Esophagus muscularis mucosa (tissue), 4 donors: ENCODE results near the gene GJC2.

Source experiments
- CTCF ChIP-seq, 3 experiments: fragments of 200-600 bp in 2 of 3; fragments of 450-650 bp in 1 of 3; sonication (generic) in 2 of 3; IDR thresholded peaks; one replicate each; pipeline ENCODE4 v1.5.1; 2017 to 2019; ENCODE audit warnings: antibody characterized with exemption in 3 of 3, mild to moderate bottlenecking in 2 of 3, moderate library complexity in 1 of 3
- EP300 ChIP-seq: sonication (generic); formaldehyde crosslinking; IDR thresholded peaks from one replicate; pipeline ENCODE4 v1.6.1; 2017; ENCODE audit warnings: antibody characterized with exemption
- POLR2A ChIP-seq: fragments of 450-650 bp; IDR thresholded peaks from one replicate; pipeline ENCODE4 v1.6.1; 2017; ENCODE audit warnings: antibody characterized with exemption, moderate library complexity, mild to moderate bottlenecking, low read depth
- POLR2AphosphoS5 ChIP-seq, 2 donors: sonication (generic); formaldehyde crosslinking; IDR thresholded peaks; one replicate each; pipeline ENCODE4 v1.6.1; 2017; ENCODE audit warnings: antibody characterized with exemption in 2 of 2

- TF ChIP-seq CTCF (IDR thresholded peaks at IDR 0.05) (no peak), POLR2A (no peak), POLR2AphosphoS5 (IDR thresholded peaks at IDR 0.05) (no peak), EP300 (no peak)
Measured at GRCh38 chr1:228190182-228190581, 40.5 kb downstream of the GJC2 start.
